Aorta (tissue), 5 donors: ENCODE measurements around the gene SPRR5. TPM values are rescaled to one million over a fixed set of nuclear protein-coding genes. Genes with fewer than 3 reads are reported as not detected.

Source experiments
- ATAC-seq: fragments of 200-7000 bp; cut with Tn5 transposase; one replicate; pipeline ENCODE4 v1.9.1; 2022; ENCODE audit warnings: moderate library complexity; ENCODE audit not compliant: low FRiP score
- DNase-seq, 2 donors: peaks; one replicate each; pipeline ENCODE4 v3.0.0-alpha.2; 2020
- H3K27ac ChIP-seq, 2 donors: one replicate each; pipeline ENCODE4 v1.5.1; 2013; ENCODE audit warnings: low read length in 2 of 2, mild to moderate bottlenecking in 2 of 2, moderate library complexity in 2 of 2, control low read depth in 1 of 2, inconsistent platforms in 1 of 2, low read depth in 1 of 2
- H3K27me3 ChIP-seq, 2 donors: one replicate each; pipeline ENCODE4 v1.6.1; 2013; ENCODE audit warnings: control low read depth in 1 of 2, low read length in 1 of 2, mild to moderate bottlenecking in 1 of 2, moderate library complexity in 1 of 2; ENCODE audit not compliant: insufficient read depth in 2 of 2, control insufficient read depth in 1 of 2
- H3K36me3 ChIP-seq, 2 donors: one replicate each; pipeline ENCODE4 v1.6.1; 2013; ENCODE audit warnings: control low read depth in 1 of 2, low read length in 1 of 2, mild to moderate bottlenecking in 1 of 2; ENCODE audit not compliant: insufficient read depth in 2 of 2, control insufficient read depth in 1 of 2
- H3K4me1 ChIP-seq, 2 donors: one replicate each; pipeline ENCODE4 v1.6.1; 2013; ENCODE audit warnings: low read length in 2 of 2, control low read depth in 1 of 2, mild to moderate bottlenecking in 1 of 2, moderate library complexity in 1 of 2; ENCODE audit not compliant: insufficient read depth in 2 of 2, control insufficient read depth in 1 of 2
- H3K4me3 ChIP-seq, 2 donors: one replicate each; pipeline ENCODE4 v1.5.1; 2013; ENCODE audit warnings: low read length in 2 of 2, control low read depth in 1 of 2, mild to moderate bottlenecking in 1 of 2
- H3K9me3 ChIP-seq: one replicate; pipeline ENCODE4 v1.6.1; 2013; ENCODE audit warnings: mild to moderate bottlenecking, low read length; ENCODE audit not compliant: control insufficient read depth
- WGBS, 2 donors: extraction: QIAGEN DNeasy Blood & Tissue Kit; methylation state at CpG; one replicate each; pipeline ENCODE4 v1.1.7; 2013; 5-methylcytosine and 5-hydroxymethylcytosine counted together
- intact Hi-C, 2 donors: fragments of 100-400 bp; cut with DNase I; formaldehyde crosslinking; loops; one replicate each; pipeline versions ENCODE4 v1.14.2 to v1.15.0; 2022
- polyA plus RNA-seq, 2 donors: library from polyadenylated mRNA; stranded (reverse); fragments of 200-250 nt; gene quantifications; one replicate each; pipeline ENCODE4 v1.2.3, GENCODE V29; 2013
- total RNA-seq, 2 donors: library from RNA; stranded (reverse); fragmentation: NEBNext Ultra II Directional; extraction: Animal tissue kit (Norgen Biotek cat#: 25700); gene quantifications; one replicate each; pipeline ENCODE4 v1.2.1, GENCODE V29; 2021
- donor health status: healthy with polysubstance abuse.
- donor health status: Bipolar disorder and iron deficiency.
- donor health status: DM: no; HTN: no; CAD: no.
- donor health status: DM: no; HTN: no; CAD: no.
- donor health status: DM: yes; HTN: yes; CAD: no.

Gene SPRR5
- total and polyA plus RNA-seq, 4 donors, result not detected

DNA sequence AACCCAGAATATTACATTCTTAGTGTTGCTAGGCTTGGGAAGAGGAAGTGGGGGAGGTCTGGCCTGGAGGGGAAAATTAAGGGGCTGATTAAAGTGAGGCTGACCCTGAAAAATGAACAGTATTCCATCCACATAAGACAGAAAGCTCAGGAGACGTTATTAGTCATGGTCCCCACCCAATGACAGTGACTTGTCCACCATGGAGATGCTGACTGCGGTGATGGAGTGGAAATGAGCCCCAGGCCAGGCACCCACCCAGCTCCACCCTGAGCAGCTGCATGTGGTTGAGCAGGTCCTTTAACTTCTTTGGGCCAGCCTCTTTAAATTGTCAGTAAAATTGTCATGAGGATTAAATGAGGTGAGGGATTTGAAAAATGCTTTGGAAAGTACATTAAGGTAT is 22.0 kb downstream of the SPRR5 start:
- ATAC-seq (no peak), DNase-seq (no peak)
- WGBS, 2 donors, result 71 to 79% methylated on average over 2 of the region's 2 CpGs
- Histone ChIP-seq H3K9me3 (no peaks in the 10 kb centered on the region), H3K36me3 (no peaks in the 10 kb centered on the region), H3K4me3 (no peak overlapping the region), H3K27me3 (no peaks in the 10 kb centered on the region), H3K27ac (no peak overlapping the region), H3K4me1 (no peaks in the 10 kb centered on the region)
- intact Hi-C loops, result no loop called here

DNA sequence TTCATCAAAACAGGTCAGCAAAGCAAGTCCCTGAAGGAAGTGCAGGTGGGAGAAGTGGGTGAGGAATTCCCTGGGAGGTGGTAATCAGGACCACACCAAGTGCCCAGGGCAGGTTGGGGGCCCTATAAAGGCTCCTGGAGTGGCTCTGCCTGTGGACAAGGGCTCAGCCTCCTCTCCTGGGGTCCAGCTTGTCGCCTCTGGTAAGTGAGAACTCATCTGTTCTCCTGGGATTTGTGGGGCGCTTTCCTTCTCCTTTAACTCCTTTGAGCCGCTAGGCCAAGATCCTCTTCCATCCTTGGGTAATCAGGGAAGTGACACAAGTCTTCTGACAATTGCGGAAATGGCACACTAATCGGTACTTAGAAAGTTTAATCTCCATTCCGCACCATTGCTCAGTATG is 23.5 kb downstream of the SPRR5 start, which contains the start of gene SPRR4:
Gene SPRR4, plus strand, starts transcription at position 154 of the 400 bp plus-strand sequence. CDS start 1,243 bp downstream, outside the sequence.
- no peak within 1 kb of the TSS for H3K27ac ChIP-seq
- WGBS, 2 donors, result 83 to 85% methylated on average over 6 of the region's 6 CpGs
- no peaks in the 10 kb centered on the region for H3K4me1 ChIP-seq
- no peak within 1 kb of the TSS for H3K4me3 ChIP-seq
- no peaks in the 10 kb centered on the region for H3K9me3 ChIP-seq
- no peak for DNase-seq
- H3K27me3 ChIP-seq, result no peaks in the 10 kb centered on the region
- intact Hi-C loops, result no loop called here
- H3K36me3 ChIP-seq, result no peaks in the 10 kb centered on the region
- no peak for ATAC-seq

DNA sequence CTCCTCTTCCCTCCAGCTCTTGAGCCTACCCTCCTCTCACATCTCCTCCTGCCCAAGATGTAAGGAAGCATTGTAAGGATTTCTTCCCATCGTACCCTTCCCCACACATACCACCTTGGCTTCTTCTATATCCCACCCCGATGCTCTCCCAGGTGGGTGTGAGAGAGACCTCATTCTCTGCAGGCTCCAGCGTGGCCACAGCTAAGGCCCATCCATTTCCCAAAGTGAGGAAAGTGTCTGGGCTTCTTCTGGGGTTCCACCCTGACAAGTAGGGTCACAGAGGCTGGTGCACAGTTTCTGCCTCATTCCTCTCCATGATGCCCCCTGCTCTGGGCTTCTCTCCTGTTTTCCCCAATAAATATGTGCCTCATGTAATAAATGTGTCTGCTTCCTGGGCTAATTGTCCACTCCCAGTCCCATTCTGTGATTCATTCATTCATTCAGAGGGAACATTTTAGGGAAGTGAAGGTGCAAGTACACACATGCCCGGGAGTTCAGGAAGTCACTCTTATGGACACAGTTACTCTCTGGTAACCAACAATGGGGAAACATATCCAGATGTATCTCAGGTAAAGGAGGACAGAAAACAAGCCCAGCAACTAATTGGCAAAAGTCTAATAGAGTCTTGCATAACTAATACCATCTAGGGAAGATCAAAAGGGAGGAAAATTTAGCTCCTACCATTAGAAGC is 25.3 kb downstream of the SPRR5 start:
- 69 to 75% methylated on average over 4 of the region's 4 CpGs for WGBS, 2 donors
- no peak for ATAC-seq

DNA sequence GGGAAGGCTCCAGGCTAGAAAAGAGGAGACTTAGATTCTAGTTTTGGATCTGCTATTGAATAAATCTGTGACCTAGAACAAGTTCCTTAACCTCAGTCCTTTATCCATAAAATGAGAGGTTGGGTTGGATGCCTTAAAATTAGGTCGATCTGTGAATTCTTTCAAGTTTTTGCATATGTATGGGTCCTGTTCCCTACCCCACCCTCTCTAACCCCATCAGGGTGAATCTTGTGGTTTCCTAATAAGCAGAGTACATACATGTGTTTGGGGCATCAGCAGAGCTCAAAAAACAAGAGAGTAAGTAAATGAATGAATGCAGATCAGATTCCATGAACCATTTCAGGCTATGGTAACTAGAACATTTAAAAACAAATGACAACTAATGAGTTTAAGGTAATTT is 29.7 kb downstream of the SPRR5 start:
- intact Hi-C loops, result no loop called here
- no peak overlapping the region for H3K27ac ChIP-seq
- H3K27me3 ChIP-seq, result no peaks in the 10 kb centered on the region
- H3K36me3 ChIP-seq, result no peaks in the 10 kb centered on the region
- ATAC-seq (no peak), DNase-seq (no peak)
- WGBS, 2 donors, result 67 to 76% methylated on average over 1 of the region's 1 CpG
- H3K9me3 ChIP-seq, result peaks cover 1% of the 10 kb centered on the region
- H3K4me3 ChIP-seq, result no peak overlapping the region
- no peaks in the 10 kb centered on the region for H3K4me1 ChIP-seq

More for the DNA sequence above, 25.3 kb downstream of the SPRR5 start:
- no peak for DNase-seq
- Histone ChIP-seq H3K4me3 (no peak overlapping the region), H3K36me3 (no peaks in the 10 kb centered on the region), H3K9me3 (peaks cover 1% of the 10 kb centered on the region), H3K4me1 (no peaks in the 10 kb centered on the region), H3K27me3 (no peaks in the 10 kb centered on the region), H3K27ac (no peak overlapping the region)
- intact Hi-C loops, result no loop called here

DNA sequence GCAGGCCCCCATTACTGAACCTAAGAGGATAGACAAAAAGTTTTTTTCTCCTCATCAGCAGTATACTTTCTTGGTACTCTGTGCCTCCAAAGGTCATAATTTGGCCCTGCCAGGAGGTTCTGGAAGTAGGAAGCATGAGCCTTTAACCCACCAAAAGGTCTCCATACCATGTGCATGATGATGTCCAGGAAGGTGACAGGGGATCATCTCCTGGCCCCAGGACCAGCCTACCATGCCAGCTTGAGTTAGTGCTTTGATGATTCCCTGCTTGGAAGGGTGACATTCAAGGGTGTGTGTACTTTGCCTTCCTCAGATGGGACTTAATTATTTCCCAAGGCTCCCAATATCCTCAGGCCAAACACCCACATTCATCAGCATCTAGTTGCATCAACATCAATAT is 30.6 kb downstream of the SPRR5 start:
- H3K4me3 ChIP-seq, result no peak overlapping the region
- H3K27ac ChIP-seq, result no peak overlapping the region
- H3K27me3 ChIP-seq, result no peaks in the 10 kb centered on the region
- no peaks in the 10 kb centered on the region for H3K36me3 ChIP-seq
- no peak for DNase-seq
- intact Hi-C loops, result no loop called here
- no peak for ATAC-seq
- no peaks in the 10 kb centered on the region for H3K4me1 ChIP-seq
- H3K9me3 ChIP-seq, result peaks cover 1% of the 10 kb centered on the region

DNA sequence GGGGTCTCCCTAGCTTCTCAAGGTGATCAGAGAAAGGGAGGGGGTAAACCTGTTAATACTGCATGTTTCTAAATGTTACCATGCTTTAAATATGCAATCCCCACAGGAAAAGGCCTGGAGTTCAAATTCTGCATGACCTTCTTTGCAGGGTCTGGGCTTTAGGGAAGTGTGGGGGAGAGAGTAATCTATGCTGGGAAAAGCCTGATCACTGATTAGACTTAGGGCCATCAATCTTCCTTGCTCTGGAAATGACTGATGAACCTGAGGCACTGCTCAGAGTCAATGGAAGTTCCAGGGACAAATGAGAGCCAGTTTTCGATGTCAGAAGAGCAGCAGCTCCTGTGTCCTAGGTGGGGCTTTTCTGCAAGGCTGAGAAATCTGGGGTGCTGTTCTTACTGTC is 33.7 kb downstream of the SPRR5 start:
- Histone ChIP-seq H3K4me1 (no peaks in the 10 kb centered on the region), H3K27me3 (no peaks in the 10 kb centered on the region), H3K27ac (no peak overlapping the region), H3K9me3 (peaks cover 1% of the 10 kb centered on the region), H3K4me3 (no peak overlapping the region), H3K36me3 (no peaks in the 10 kb centered on the region)
- 44 to 68% methylated on average over 1 of the region's 1 CpG for WGBS, 2 donors
- DNase-seq, result no peak
- no peak for ATAC-seq
- intact Hi-C loops, result no loop called here

DNA sequence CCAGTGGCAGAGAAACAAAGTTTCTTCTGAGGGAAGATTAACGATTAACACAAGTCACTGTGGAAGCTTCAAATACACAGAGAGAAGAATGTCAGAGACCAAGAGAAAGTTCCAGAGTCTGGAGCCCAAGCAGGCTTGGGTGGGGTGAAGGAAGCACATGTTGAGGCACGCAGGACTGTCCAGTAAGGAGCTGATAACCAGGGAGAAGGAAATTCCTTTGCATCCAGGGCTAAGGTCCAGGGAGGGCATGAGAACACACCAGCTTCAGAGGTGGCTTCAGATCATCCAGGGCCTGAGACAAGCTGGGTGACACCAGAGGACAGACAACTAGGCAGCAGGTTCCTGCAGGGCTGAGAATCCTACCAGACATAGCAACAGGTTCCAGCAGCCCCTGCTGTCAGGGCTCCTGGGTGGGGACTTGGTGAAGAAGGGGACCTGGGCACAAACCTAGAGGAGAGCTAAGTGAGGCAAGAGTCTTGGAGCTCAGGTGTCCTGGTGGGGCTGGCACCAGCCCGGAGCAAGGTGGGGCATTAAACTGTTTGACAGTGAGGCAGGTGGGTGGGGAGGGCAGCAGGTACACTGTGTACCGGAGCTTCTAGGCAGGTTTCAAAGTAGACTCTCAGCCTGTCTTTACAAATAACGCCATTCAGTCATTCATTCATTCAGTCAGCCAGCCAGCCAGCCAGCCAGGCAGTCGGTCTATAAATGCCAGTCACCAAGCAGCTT is 34.3 kb downstream of the SPRR5 start:
- Histone ChIP-seq H3K9me3 (peaks cover 2% of the 10 kb centered on the region), H3K27ac (no peak overlapping the region), H3K4me3 (no peak overlapping the region), H3K27me3 (no peaks in the 10 kb centered on the region), H3K4me1 (no peaks in the 10 kb centered on the region), H3K36me3 (no peaks in the 10 kb centered on the region)
- DNase-seq, result no peak
- ATAC-seq, result no peak
- 75 to 81% methylated on average over 6 of the region's 6 CpGs for WGBS, 2 donors
- intact Hi-C loops, result no loop called here

DNA sequence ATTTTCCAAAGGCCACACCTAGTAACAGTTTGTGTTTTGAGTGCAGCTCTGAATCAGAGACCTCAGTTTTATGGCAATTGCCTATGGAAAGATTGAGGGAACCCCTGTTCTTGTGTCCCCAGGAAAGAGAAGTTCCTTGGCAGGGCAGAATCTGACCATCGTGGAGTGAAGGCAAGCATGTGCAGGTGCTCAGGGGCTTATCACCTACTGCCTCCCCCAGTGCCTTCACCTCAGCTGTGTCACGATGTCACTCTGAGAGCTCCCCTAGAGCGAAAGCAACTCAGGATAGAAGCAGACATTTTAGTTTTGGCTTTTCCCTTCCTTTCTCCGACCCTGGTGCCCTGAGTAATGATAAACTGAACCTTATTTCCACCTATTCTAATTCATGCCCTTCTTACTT is 35.1 kb downstream of the SPRR5 start:
- 73 to 76% methylated on average over 4 of the region's 4 CpGs for WGBS, 2 donors
- peaks cover 3% of the 10 kb centered on the region for H3K9me3 ChIP-seq
- no peak overlapping the region for H3K4me3 ChIP-seq
- intact Hi-C loops, result no loop called here
- ATAC-seq (no peak), DNase-seq (no peak)
- H3K27ac ChIP-seq, result no peak overlapping the region
- H3K27me3 ChIP-seq, result no peaks in the 10 kb centered on the region
- H3K36me3 ChIP-seq, result no peaks in the 10 kb centered on the region
- H3K4me1 ChIP-seq, result no peaks in the 10 kb centered on the region

DNA sequence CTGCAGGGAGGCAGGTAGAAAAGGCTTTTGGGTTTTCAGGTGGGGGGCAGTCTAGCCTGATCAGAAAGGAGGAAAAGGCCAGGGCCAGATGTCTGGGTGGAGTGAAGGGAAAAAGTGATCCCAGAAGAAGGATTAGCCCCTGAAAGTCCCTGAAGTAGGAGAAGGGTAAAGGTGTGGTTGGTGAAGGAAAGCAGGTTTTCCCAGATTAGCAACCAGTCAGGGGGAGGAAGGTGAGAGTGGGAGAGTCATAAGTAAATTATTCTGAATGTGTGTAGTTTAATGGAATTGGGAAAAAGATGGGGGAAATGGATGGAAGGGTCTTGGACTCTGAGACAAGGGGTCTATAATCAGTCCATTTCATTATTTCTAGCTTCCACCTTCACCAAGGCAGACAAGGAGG is 36.2 kb downstream of the SPRR5 start:
- Histone ChIP-seq H3K27ac (no peak overlapping the region), H3K27me3 (no peaks in the 10 kb centered on the region), H3K4me1 (no peaks in the 10 kb centered on the region), H3K4me3 (no peak overlapping the region), H3K9me3 (peaks cover 3% of the 10 kb centered on the region), H3K36me3 (no peaks in the 10 kb centered on the region)
- no peak for DNase-seq
- intact Hi-C loops, result no loop called here
- ATAC-seq, result no peak
